COLO668 (cell line): ENCODE measurements around the gene LOXHD1.

Experiments
- DNase-seq: peaks from one replicate; lab custom pipeline; 2025; ENCODE audit not compliant: unreplicated experiment; lab: John Stamatoyannopoulos, UW

The LOXHD1 gene

GRCh38 chr18:46481048-46481846, 175.8 kb downstream of the LOXHD1 start:
- DNase-seq, result peak; percentile 69

DNA sequence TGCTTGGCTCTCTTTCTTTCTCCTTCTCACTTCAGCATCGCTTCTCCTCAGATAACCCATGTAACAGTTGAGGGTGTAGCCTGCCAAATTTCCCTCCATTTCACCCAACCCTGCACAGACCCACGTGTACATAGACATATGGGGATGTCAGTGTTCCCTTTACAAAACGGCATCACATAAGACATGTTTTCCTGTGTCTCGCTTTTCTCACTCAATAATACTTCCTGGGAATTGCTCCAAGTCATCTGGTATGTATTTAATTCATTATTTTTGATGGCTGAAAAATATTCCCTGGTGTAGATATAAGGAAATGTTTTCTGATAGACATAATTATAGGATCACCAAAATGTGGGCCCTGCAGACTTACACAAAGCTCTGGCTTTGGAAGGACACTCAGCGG, 176.8 kb downstream of the LOXHD1 start:
- no peak for DNase-seq

DNA sequence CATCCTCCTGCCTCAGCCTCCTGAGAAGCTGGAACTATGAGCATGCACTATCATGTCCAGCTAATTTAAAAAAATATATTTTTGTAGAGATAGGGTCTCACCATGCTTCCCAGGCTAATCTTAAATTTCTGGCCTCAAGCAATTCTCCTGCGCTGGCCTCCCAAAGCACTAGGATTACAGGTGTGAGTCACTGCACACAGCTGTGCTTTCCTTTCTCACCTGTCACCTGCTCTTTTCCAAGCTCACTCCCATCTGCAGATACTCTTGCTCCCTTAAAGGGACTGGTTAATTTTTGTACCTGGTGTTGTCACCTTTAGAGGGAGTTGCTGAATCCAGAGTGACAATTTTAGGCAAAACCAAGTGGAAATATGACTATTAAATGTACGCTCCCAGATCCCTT, 178.2 kb downstream of the LOXHD1 start:
- peak; percentile 65 for DNase-seq

- no peak for DNase-seq
Measured at GRCh38 chr18:46477425-46478011, 179.5 kb downstream of the LOXHD1 start.

GRCh38 chr18:46475390-46475752, 181.6 kb downstream of the LOXHD1 start:
- DNase-seq, result no peak

GRCh38 chr18:46474487-46475389, 182.3 kb downstream of the LOXHD1 start:
- DNase-seq, result peak; percentile 69

- DNase-seq, result no peak
Measured at GRCh38 chr18:46471809-46472498, 185.1 kb downstream of the LOXHD1 start.

GRCh38 chr18:46470714-46471113, 186.3 kb downstream of the LOXHD1 start:
- DNase-seq, result no peak

- DNase-seq, result no peak
Measured at GRCh38 chr18:46469186-46469915, 187.7 kb downstream of the LOXHD1 start.

DNA sequence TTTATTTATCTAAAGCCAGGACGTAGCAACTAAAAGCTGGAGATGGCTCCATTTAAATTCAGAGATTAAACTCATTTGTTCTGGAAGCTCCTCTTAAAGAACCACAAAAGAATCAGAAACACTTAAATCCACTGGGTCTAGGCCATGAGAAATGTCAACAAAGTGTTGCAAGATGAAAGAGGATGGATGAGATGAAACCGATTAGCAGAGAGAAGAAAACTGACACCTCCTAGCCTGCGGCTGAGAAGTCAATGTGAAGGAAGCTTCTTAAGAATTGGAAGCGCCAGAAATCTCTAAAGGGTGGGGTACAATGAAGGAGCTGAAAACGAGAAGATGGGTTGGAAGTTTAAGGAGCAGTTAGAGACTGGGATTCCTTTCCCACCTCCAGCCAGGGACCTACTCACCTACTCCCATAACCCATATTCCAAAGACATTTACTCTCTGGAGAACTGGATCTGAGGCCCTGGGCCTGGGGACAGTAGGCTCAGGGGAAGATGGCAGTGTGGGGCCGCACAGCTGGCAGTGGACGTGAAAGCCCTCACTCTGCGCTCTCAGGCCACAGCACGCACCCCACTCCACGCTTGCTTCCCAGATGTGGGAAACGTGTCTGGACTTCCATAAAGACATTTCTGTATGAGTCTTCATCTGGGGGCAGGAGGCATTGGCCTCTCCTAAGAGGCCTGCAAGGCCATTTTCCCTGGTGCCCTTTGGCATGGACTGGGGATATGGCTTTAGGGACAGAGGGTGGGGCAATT, 188.4 kb downstream of the LOXHD1 start:
- no peak for DNase-seq

- DNase-seq, result no peak
Measured at GRCh38 chr18:46466234-46467160, 190.5 kb downstream of the LOXHD1 start.

DNA sequence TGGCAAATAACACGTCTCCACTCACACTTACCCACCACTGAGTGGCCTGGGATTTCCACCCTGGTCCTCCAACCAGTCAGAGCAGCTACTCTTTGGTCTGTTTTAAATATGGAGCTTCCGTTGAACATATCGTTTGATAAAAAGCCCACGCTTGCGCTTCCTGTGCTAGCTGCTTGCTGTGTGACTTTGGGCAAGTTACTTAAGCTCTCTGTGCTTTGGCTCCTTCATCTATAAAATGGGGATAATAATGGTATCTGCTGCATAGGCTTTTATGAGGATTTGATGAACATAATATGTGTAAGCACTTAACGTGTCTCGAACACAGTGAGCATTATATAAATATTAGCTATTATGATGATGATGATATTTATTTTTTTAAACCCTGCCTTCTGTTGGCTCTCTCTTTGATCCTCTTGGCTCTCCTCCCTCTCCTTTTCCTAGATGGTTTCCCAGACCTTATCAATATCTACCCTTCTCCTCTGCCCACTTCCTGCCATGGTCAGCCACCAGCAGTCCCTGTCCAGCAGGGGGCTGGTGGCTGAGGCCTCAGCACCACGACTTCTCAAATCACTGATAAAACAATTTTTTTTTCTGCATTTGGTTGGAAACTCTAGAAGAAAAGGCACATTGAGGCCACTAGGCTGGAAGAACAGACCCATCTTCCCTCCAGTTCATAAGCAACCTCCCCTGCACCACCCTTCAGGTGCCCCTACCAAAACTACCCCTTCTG, 191.9 kb downstream of the LOXHD1 start:
- no peak for DNase-seq

DNA sequence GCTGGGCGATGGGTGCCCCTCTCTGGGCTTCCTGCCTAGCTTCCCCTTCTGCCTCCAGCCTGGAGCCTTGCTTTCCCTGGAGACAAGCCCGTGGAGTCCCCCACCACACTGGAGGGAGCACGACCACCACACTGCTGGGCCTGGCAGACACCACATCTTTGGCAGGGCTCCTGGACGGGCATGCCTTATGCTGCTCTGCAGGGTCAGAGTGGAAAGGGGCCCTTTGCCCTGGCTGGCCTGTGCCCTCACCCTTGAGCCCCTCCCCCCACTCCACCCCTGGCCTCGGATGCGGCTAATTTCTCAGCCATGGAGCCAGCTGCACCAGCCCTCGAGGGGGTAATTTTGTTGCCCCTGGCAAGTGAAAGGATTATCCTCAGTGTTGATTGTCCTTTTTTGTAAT, 194.5 kb downstream of the LOXHD1 start:
- no peak for DNase-seq

GRCh38 chr18:46461993-46462392, 195.0 kb downstream of the LOXHD1 start:
- DNase-seq, result no peak

DNA sequence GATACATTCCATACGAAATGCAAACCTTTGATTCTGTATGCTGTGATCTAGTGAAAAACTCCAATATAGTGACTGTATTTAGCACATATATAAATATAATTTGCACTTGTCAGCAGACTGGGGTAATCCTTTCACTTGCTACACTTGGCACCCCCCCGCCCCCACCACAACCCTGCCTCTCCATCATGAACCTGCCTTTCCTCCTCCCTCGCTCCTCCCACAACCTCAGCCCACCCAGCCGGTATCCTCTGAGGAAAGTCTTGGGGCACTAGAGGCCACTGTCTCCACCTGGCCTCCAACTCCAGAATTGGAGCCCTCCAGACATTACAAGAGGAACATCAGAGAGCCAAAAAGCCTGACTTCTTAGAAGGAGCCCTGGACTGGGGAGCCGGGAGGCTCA, 196.3 kb downstream of the LOXHD1 start:
- DNase-seq, result no peak

DNA sequence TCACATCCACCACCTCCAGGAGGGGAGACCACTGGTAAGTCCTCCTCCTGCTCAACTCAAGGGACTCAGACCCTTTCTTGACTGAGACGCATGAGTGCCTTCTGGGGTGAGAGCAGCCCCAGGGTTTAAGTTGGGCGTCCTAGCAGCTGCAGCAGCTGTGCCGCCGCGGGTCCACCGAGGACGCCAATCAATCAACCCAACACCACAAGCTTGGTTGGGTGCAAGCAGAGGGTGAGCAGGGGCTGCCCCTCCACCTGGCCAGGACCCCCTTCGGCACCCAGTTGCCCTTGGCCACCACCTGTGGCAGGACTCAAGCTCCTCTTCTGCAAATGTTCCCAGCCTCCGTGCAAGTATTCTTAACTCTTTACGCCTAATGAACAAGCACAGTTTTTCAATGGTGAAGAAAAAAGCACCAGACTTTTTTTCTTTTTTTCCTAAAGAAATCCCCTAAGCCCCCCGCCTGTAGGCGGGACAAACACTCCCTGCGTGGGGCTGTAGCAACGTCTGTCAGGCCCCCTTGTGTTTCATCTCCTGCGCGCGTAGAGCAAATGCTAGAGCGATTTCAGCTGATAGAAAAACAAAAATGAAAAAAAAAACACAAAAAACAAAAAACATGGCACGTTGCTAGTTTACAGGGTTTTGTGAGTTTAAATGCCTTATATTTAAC, 197.1 kb downstream of the LOXHD1 start:
- DNase-seq, result no peak

DNA sequence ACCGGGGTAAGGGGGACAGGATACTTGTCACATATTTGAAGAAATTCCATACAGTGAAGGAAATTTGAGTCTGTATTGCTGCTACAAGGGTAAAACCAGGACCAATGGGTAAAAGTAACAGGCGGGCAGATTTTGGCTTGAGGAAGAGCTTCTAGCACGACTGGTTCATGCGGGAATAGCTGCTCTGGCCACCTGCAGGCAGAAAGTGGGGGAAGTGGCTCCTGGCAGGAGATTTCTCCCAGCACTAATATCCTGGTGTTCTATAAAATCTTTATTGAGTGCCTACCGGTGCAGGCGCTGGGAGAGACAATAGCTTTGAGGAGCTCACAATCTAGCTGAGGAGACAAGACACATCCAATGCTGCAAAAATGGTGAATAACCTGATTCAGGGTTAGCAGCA, 198.5 kb downstream of the LOXHD1 start:
- no peak for DNase-seq

DNA sequence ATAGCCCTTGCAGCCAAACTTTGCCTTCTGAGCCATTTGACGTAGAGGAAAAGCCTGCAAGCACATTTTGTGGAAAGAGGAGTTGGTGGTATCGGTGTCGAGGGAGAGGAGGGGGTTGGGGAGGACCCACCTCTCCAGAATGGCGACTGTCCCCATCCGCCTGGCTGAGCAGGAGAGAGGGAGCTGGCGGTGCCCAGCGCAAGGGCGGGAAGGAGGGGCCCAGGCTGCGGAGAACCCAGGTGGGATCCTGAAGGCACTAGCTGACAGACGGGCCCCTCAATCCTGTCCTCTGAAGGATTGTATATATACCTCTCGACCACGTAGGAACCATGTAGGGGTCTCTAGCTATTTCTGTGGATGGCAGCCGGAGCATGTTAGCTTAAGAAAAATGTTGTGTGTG, 200.3 kb downstream of the LOXHD1 start:
- no peak for DNase-seq
